ENCODE measurements around the gene RAB4A.

RAB4A gene

GRCh38 chr1:229227298-229227919, 43.5 kb upstream of the RAB4A start:
- POLR2A ChIA-PET, result no interaction called here
- CTCF ChIA-PET, result interaction anchor here (0.7 to 3.9 kb wide), 31 partner anchors 9 to 755 kb away, joined by 3 to 56 read pairs (median 4); no protein-coding TSS in a partner anchor
- peak; percentile 75 for TF ChIP-seq CTCF (IDR thresholded peaks at IDR 0.05; ENCODE audit: control extremely low read depth, extremely low read depth, low read depth, missing control alignments)
- peak; percentile 77 for DNase-seq (ENCODE audit: extremely low spot score)

- ChIA-PET CTCF (interaction anchor here (0.8 to 3.9 kb wide), 21 partner anchors 8 to 769 kb away, joined by 3 to 56 read pairs (median 5); no protein-coding TSS in a partner anchor), POLR2A (no interaction called here)
- no peak for DNase-seq (ENCODE audit: extremely low spot score)
- TF ChIP-seq CTCF (IDR thresholded peaks at IDR 0.05; ENCODE audit: control extremely low read depth, extremely low read depth, low read depth, missing control alignments), result no peak
Observed at GRCh38 chr1:229228522-229228921, 42.4 kb upstream of the RAB4A start.

- POLR2A ChIA-PET, result no interaction called here
- TF ChIP-seq CTCF (IDR thresholded peaks at IDR 0.05; ENCODE audit: control extremely low read depth, extremely low read depth, low read depth, missing control alignments), result no peak
- DNase-seq (ENCODE audit: extremely low spot score), result no peak
Observed at GRCh38 chr1:229229137-229229720, 41.7 kb upstream of the RAB4A start.

GRCh38 chr1:229229721-229230139, 41.2 kb upstream of the RAB4A start:
- ChIA-PET POLR2A (no interaction called here), CTCF (interaction anchor here (1.1 to 3.6 kb wide), 4 partner anchors 193 to 566 kb away, joined by 3 to 56 read pairs (median 13); no protein-coding TSS in a partner anchor)
- no peak for DNase-seq (ENCODE audit: extremely low spot score)
- TF ChIP-seq CTCF (IDR thresholded peaks at IDR 0.05; ENCODE audit: control extremely low read depth, extremely low read depth, low read depth, missing control alignments), result no peak

More at GRCh38 chr1:229229137-229229720, 41.7 kb upstream of the RAB4A start:
- CTCF ChIA-PET, result interaction anchor here (0.9 to 3.6 kb wide), 8 partner anchors 11 to 770 kb away, joined by 3 to 56 read pairs (median 4); no protein-coding TSS in a partner anchor

GRCh38 chr1:229230140-229230892, 40.6 kb upstream of the RAB4A start:
- ChIA-PET POLR2A (no interaction called here), CTCF (interaction anchor here (1.1 to 3.6 kb wide), 6 partner anchors 25 to 567 kb away, joined by 3 to 56 read pairs (median 4); no protein-coding TSS in a partner anchor)
- no peak for TF ChIP-seq CTCF (IDR thresholded peaks at IDR 0.05; ENCODE audit: control extremely low read depth, extremely low read depth, low read depth, missing control alignments)
- DNase-seq (ENCODE audit: extremely low spot score), result peak; percentile 52

Data from GM10248 (cell line).